ENCODE results near the gene AAMP.

Gene AAMP

DNA sequence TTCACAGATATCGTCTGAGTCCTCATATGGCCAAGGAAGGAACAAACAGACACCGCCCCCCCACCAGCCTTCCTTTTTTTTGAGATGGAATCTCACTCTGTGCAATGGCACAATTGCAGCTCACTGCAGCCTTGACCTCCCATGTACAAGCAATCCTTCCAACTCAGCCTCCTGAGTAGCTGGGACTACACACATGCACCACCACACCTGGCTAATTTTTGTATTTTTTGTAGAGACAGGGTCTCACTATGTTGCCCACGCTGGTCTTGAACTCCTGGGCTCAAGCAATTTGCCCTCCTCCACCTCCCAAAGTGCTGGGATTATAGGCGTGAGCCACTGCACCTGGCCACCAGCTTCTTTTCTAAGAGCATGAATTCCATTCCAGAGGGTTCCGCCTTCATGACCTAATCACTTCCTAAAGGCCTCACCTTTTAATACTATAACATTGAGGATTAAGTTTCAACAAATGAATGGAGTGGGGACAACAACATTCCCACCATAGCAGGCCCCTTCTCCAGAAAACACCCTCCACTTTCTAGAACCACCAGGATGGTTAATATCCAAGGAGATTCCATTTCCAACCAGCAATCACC, 24.6 kb upstream of the AAMP start:
- no peak for DNase-seq (ENCODE audit: low spot score)

DNA sequence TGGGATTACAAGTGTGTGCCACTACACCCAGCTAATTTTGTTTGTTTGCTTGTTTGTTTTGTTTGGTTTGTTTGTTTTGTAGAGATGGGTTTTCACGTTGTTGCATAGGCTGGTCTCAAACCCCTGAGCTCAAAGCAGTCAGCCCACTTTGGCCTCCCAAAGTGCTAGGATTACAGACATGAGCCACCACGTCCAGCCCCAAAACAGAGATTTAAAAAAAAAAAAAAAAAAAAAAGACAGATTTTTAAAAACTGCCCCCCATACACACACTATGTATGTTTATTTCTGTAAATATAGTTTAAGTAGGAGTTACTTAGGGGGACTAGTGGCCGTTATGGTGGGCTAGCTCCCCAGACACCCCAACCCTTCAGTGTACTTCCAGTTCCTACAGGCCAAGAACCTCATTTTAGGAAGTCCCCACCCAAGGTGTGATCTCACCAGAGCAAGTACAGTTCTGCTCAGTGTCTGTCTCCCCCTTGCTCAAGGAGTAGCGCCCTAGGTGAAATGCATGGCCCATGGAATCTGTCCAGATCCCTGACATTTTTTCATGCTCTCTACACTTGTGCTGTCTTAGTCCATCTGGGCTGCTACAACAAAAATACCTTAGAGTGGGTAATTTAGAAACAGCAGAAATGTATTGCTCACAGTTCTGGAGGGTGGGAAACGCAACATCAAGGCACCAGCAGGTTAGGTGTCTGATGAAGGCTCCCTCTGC, 23.9 kb upstream of the AAMP start:
- DNase-seq (ENCODE audit: low spot score): no peak

DNA sequence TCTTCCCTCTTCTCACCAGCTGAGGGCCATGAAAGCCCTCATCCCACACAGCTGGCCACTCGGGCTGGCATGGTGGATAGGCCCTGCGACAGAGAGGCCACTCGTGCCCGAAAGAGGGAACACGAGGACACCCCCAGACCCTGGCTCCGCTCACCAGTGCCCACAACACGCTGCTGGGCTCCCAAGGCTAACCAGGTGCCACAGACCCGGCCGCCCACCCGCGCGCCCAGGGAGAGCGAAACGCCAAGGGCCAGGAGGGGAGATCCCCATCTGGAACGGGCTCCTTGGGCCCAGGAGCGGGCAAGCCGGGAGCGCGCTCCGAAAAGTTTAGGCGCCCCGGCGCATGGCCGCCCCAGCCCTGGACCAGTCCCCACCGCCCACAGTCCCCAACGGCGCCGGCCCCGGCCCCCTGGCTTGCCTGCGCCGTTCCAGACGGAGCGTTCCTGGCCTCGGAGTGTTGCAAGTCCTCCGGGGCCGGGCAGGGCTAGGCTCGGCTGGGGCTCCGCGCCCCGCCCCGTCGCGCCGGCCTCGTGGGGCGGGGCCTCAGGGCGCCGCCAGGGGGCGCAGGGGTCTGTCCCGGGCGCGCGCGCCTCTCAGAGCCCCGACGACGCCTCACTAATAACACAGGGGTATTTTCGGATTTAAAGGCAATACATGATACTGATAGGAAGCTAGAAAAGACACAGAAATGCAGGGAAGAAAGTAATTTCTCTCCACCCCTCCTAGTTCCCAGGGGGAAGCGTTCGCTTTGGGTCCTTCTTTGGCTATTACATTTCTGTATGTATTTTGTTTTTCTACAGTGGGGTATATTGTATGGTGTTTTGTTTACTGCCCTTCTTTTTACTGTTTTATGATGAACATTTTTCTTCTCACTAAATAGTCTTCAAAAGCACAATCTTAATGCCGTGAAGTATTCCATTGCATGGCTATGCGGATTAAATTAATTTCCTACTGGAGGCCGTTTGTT, 22.4 kb upstream of the AAMP start, which contains the start of gene TMBIM1:
TMBIM1 (minus strand) TSS at position 456 of the 967 bp plus-strand sequence. CDS start 10,362 bp downstream, outside the sequence.
- DNase-seq (ENCODE audit: low spot score): peak; percentile 93

DNA sequence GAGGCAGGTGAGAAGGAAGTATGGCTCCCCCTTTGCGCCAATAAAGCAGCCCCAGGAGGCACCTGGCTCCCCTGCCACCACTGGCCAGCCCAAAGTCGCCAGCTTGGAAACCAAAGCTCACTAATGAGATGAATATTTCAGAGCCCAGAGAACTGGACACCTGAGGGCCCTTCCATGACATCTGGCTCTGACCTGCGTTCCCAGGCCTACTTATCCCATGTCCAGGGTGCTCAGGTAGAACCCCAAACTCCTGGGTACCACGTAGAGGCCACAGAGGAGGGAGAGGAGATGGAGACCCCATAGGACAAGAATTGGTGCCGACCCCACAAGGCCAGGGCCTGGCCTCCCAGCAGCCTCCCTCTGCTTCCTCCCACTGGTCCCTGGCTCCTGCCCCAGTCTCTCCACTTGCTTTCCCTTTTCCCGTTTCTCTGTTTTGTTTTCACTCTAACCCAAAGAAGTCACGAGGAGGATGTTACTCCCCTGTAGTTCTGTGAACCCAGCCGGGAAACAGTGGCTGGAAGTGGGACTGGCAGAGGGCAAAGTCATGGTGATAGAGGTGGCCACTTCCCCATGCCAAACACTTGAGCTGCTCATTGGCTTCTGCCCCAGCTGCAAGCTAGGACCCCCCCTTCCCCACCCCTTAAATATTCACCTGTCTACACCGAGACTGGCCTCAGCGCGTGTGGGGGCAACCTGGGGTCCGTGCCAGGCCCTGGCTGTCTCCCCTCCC, 21.5 kb upstream of the AAMP start:
- DNase-seq (ENCODE audit: low spot score): peak; percentile 66

GRCh38 chr2:218290316-218291261, 20.7 kb upstream of the AAMP start:
- DNase-seq (ENCODE audit: low spot score): no peak

- DNase-seq (ENCODE audit: low spot score): no peak
Measured at GRCh38 chr2:218289639-218290315, 19.8 kb upstream of the AAMP start.

GRCh38 chr2:218286570-218287459, 16.9 kb upstream of the AAMP start:
- peak; percentile 95 for DNase-seq (ENCODE audit: low spot score)

GRCh38 chr2:218285604-218286003, 15.7 kb upstream of the AAMP start:
- no peak for DNase-seq (ENCODE audit: low spot score)

DNA sequence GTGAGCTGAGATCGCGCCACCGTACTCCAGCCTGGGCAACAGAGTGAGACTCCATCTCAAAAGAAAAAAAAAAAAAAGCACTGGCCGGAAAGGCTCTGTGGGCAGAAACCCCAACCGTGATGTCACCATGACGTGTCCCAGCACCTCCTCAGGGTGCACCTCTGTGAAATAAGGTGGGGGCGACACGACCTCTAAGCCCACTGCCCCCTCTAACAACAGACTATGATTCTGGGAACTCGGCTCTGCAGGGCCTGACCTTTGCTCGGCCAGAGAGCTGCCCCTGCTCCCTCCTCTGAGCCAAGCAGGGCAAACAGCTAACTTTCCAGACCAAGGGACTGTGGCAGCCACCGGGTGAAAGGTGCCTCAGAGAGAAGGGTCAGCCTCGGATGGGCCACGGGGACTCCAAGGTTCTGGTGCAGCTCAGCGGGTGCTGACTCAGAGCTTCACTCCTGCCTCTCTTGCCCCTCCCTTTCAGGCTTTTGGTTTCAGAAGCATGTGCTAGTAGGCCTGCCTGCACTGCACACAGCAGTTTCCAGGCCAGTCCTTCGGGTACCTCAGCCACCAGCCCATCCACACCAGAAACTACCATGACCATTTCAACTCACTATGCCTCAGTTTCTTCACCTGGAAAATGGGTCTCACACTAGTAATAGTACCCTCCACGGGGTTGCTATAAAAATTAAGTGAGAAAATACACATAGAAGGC, 14.3 kb upstream of the AAMP start:
- DNase-seq (ENCODE audit: low spot score): peak; percentile 84

DNA sequence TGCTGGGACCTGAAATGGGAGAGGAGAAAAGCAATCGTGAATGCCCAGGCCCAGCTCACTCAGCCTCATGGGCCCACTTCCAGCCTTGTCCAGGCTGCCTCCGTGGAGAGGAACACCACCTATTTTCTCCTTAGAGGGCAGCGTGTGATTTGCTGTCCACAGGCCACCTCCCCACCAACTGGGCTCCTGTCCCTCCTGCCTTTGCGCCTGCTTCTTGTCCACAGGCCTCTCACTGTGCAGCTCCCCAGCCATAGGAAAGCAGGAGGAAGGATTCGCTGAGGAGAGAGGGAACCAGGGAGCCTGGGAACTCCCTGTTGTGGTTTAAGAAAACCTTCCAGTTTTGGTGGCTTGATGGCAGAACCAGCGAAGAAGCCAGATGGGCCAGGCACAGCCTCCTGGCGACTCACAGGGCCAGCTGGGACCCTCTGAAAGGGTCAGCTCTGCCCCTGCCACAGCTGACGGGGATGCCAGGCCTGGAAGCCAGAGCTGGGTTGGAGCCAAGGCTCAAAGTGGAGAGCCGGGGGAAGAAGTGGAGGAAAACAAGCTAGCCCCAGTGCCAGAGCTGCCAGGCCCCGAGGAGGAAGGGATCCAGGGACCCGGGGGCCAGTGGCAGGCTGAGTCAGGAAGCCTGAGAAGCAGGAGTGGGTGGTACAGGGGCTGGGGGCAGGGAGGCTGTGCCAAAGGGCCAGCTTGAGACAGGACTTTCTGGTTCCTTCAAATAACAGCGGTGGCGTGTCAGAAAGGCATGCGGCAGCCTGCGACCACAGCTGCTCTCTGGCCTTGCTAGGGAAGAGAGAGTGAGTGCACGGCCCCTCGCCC, 12.4 kb upstream of the AAMP start:
- peak; percentile 67 for DNase-seq (ENCODE audit: low spot score)

DNA sequence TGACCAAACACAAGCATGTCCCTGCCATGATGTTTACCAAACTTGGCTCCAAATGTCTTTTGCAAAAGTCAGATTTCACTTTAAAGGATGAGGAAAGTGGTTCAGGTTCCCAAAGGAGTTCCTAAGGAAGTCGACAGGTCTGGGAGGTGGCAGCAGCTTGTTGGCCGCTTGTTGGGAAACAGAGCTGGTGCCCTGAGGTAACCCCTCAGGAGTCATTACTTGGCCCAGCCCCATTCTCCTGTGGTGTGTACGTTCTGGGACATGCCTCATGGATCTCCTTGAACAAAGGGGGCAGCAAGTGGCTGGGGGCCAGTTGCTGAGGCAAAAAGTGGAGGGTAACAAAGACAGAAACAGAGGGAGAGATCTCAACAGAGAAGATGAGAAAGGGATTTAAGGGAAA, 11.5 kb upstream of the AAMP start:
- no peak for DNase-seq (ENCODE audit: low spot score)

DNA sequence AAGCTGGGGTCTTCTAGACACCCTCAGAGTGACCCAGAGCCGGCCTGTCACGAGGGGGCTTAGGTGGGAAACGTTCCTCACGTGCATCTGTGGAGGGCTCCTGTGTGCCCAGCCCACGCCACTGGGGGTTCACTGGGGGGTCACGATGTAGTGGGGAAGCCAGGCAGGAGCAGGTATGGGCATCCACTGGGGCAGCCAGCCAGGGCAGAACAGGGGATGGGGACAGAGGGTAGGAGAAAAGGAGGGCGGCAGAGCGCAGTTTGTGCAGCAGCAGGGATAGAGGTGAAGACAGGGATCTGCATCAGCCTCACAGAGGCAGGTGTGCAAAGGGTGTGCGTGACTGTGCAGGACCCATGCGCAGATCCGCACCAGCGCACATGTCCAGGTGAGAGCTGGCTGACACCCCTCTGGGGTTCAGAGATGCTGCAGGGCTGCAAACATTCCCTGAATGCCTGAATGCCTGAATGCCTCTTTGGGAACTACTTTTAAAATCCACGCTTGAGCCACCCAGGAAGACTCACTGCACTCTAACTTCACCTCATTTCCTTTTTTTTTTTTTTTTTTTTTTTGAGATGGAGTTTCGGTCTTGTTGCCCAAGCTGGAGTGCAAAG, 10.4 kb upstream of the AAMP start:
- DNase-seq (ENCODE audit: low spot score): no peak

DNA sequence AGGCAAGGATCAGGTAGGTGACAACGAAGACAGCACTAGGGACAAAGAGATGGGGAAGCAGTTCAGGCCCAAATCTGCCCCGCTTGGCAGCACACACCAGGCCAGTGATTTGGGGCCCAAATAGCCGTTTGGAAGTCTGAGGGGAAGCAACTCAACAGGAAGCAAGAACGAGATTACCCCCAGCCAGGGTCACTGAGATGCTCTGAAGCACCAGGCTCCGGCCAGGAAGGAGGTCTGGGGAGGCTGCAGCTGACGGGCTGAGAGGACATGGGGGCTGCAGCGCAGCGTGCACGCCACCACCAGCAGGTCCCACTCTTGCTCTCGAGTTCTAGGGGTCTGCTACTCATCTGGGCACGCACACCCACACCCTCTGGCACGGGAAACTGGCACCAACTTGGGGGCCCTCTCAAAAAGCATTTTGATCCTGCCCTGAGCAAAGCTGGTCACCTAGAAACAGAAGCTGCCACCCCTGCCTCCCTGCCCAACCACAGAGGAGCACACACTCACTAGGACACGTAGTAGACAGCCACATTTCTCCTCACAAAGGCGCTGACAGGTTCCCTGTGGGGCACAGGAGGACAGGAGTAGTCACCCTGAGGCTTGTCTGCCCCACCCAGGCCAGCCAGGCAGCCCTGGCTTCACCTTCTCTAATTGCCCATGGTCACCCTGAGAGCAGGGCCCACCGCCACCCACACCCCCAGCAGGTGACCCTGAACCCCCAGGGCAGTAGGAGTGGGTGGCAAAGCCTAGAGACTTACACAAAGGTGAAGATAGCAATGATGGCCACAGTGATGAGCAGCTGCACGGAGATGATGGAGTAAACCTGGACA, 8.8 kb upstream of the AAMP start:
- DNase-seq (ENCODE audit: low spot score): no peak

DNA sequence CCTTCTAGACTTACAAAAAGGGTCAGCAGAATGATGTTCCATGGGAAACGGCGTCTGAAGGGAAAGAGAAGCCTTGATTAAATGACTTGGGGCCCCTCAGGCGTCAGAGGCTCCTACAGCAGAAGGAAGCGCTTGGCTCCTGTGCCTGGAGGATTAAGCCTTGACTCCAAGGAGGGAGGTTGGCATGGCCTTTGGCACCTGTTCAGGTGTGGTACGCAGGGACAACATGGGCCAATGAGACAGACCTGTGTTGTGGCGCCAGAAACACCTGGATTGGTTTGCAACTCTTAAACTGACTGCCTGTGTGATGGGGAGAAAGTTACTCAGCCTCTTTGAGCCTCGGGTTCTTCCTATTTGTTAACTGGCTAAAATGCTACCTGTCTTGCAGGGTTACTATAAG, 8.0 kb upstream of the AAMP start:
- no peak for DNase-seq (ENCODE audit: low spot score)

DNA sequence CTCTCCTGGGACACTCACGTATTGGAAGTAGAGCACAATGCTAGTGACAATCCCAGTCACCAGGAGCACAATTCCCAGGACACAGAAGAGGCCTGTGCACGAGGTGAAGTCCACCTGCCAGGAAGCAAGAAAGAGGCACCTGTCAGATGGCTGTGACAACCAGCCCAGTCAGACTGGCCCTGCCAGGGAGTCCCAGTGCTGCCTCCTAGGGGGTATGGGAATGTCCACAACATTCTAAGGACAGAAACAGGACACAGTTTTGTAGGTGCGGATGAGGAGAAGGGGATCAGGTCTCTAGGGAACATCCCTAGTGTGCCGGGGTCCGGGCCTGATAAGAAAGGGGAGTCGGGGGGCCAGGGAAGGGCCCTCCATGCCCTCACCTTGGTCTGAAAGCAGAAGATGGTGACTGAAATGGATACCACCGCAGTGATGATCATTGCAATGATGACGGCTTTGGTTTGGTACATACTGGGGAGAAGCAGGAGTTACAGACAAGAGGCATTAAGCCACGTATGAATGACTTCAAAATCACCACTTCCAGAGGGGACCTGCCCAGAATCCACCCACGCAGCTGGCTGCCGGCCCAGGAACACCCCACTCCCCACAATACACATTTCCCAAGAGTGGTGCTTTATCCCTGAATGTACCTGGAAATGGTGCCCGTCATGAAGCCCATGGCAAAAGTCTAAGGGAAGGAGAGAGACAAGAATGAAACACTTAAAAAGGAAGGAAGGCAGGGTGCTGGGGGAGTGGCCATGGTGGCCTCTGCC, 7.2 kb upstream of the AAMP start:
- DNase-seq (ENCODE audit: low spot score): no peak

All from hepatic stellate cell (primary cell).